ENCODE measurements around the gene PRAME. TPM values are rescaled to one million over a fixed set of nuclear protein-coding genes. Genes with fewer than 3 reads are reported as not detected.

PRAME gene
- total RNA-seq, 2 experiments from 2014 or later = not detected

Other genes with a start within 250 kb of the PRAME start
- gene ZNF280B, start 50.5 kb downstream of the PRAME start, total RNA-seq = 1 to 10 TPM; 3.8 to 4.1 TPM
- gene ZNF280A, start 39.0 kb downstream of the PRAME start, total RNA-seq = not detected
- not detected for gene GGTLC2, start 85.3 kb upstream of the PRAME start, total RNA-seq